Testis (tissue), 2 donors: ENCODE data around the gene TMEM253.

Experiments
- POLR2A ChIP-seq: fragments of 450-650 bp; IDR thresholded peaks from one replicate; pipeline ENCODE4 v1.6.1; 2017; ENCODE audit warnings: antibody characterized with exemption, mild to moderate bottlenecking, moderate library complexity
- TF ChIP-seq, protein P1 (sequence below), 3 experiments: fragments of 450-650 bp in 2 of 3; fragments of 200-600 bp in 1 of 3; sonication (generic) in 1 of 3; IDR thresholded peaks; one replicate each; pipeline ENCODE4 v1.5.1; 2016 to 2019; ENCODE audit warnings: antibody characterized with exemption in 3 of 3, mild to moderate bottlenecking in 2 of 3, moderate library complexity in 1 of 3

DNA sequence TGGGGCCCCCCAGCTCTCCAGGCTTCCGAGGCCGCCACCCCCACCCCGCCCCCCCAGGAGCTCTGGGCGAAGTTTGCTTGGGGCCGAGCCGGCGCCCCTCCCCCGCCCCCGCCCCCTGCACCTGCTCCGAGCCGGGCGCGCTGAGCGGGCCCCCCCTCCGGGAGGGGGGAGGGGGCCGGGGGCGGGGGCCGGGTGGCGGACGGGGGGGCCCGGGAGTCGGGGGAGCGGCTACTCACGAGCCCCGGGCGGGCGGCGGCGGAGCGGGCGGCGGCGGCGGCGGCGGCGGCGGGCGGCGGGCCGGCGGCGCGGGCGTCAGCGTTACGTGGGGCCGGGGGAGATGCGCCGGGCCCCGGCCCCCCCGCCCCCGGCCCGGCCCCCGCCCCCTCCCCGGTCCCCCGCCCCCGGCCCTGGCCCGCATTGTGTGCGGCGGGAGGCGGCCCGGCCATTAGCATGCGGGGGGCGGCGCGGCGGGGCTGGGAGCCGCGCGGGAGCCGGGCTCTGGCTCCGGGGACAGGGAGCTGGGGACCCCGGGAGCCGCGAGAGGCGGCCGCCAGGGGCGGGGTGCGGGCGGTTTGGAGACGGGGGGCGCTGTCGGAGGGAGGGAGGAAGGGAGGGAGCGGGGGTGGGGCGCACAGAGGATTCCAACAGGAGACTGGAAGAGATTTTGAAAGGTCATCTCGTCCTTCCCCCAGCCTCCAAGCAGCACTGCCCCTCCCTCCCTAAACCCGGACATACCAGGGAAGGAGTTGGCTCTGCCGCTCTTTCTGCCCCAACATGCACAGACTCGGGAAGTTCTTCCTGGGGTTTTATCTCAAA is 2.6 kb upstream of the TMEM253 start, which contains the start of gene ZNF219:
- TF ChIP-seq, protein P1, sequence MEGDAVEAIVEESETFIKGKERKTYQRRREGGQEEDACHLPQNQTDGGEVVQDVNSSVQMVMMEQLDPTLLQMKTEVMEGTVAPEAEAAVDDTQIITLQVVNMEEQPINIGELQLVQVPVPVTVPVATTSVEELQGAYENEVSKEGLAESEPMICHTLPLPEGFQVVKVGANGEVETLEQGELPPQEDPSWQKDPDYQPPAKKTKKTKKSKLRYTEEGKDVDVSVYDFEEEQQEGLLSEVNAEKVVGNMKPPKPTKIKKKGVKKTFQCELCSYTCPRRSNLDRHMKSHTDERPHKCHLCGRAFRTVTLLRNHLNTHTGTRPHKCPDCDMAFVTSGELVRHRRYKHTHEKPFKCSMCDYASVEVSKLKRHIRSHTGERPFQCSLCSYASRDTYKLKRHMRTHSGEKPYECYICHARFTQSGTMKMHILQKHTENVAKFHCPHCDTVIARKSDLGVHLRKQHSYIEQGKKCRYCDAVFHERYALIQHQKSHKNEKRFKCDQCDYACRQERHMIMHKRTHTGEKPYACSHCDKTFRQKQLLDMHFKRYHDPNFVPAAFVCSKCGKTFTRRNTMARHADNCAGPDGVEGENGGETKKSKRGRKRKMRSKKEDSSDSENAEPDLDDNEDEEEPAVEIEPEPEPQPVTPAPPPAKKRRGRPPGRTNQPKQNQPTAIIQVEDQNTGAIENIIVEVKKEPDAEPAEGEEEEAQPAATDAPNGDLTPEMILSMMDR (IDR thresholded peaks at IDR 0.05), result no peak
- no peak for TF ChIP-seq POLR2A
